ENCODE measurements around the gene TRAPPC6A. TPM values are rescaled to one million over a fixed set of nuclear protein-coding genes. Genes with fewer than 3 reads are reported as not detected.

The TRAPPC6A gene
- total RNA-seq, 1 experiment from 2014 or later: 26.9 TPM

- TF ChIP-seq REST (IDR thresholded peaks at IDR 0.05; ENCODE audit: low read depth): no peak
- no peak for TF ChIP-seq EZH2 (IDR thresholded peaks at IDR 0.05)
- TF ChIP-seq ELF1 (IDR thresholded peaks at IDR 0.05; ENCODE audit: borderline replicate concordance, low read depth): no peak
- no peak for TF ChIP-seq SIN3A (IDR thresholded peaks at IDR 0.05; ENCODE audit: low read depth)
Observed at GRCh38 chr19:45130888-45131615, 47.0 kb downstream of the TRAPPC6A start (continued).

GRCh38 chr19:45130236-45130635, 47.8 kb downstream of the TRAPPC6A start:
- H3K9me2 ChIP-seq (ENCODE audit: insufficient read depth): no peaks in the 10 kb centered on the region
- ATAC-seq: no peak
- CTCF ChIA-PET: interaction anchor here (1.5 kb wide), 1 partner anchor 14 kb away, joined by 4 read pairs; no protein-coding TSS in a partner anchor
- H3K4me3 ChIP-seq (replicated peaks in 1 of 2; ENCODE audit: low read depth in 1 of 2, low read length in 2 of 2): no peak overlapping the region
- no peak for DNase-seq (ENCODE audit: low read depth, low spot score)
- H3K36me3 ChIP-seq (ENCODE audit: control insufficient read depth in 1 of 2, insufficient read depth in 2 of 2, low read length in 2 of 2): no peaks in the 10 kb centered on the region
- POLR2A ChIA-PET: no interaction called here
- no peak overlapping the region for H2AFZ ChIP-seq (ENCODE audit: low read depth, low read length, poor library complexity, severe bottlenecking)
- intact Hi-C loops (cut with micrococcal nuclease): no loop called here
- H3K27me3 ChIP-seq (ENCODE audit: insufficient read depth, low read length): no peaks in the 10 kb centered on the region
- no peaks in the 10 kb centered on the region for H4K20me1 ChIP-seq (ENCODE audit: insufficient read depth)
- peak overlapping the region; percentile 40; the same call in 1 of the 2 replicates for H3K4me2 ChIP-seq (ENCODE audit: low read length)
- no peak overlapping the region for H3K27ac ChIP-seq (ENCODE audit: low read depth, low read length)
- peaks cover 57% of the 10 kb centered on the region for H3K79me2 ChIP-seq (ENCODE audit: insufficient read depth, low read length)
- peaks cover 12 to 23% of the 10 kb centered on the region in 2 experiments; a peak in 3 of 4 replicates for H3K4me1 ChIP-seq (ENCODE audit: control insufficient read depth in 1 of 2, insufficient read depth in 2 of 2, low read length in 2 of 2)
- no TSS peak for BruUV-seq (replicated peaks)
- RAD21 ChIA-PET (ENCODE audit: low non-redundant PET in 1 of 2, low total read pairs in 2 of 2, uncharacterized antibody in 2 of 2, unreplicated experiment in 2 of 2): no interaction called here
- H3K9me3 ChIP-seq (ENCODE audit: control insufficient read depth in 1 of 2, insufficient read depth in 1 of 2, low read depth in 1 of 2, low read length in 2 of 2): no peaks in the 10 kb centered on the region
- H3K9ac ChIP-seq (ENCODE audit: low read length): no peak overlapping the region
- no peak for TF ChIP-seq FOSL1 (IDR thresholded peaks at IDR 0.05; ENCODE audit: low read depth)
- TF ChIP-seq ZNF274 (IDR thresholded peaks at IDR 0.05; ENCODE audit: low read depth, low read length): no peak
- no peak for TF ChIP-seq YY1 (IDR thresholded peaks at IDR 0.05; ENCODE audit: extremely low read depth, insufficient replicate concordance, low read depth, low read length)
- TF ChIP-seq ATF3 (IDR thresholded peaks at IDR 0.05): no peak
- no peak for TF ChIP-seq ZBTB33 (IDR thresholded peaks at IDR 0.05; ENCODE audit: extremely low read depth, insufficient replicate concordance, low read length)
- no peak for TF ChIP-seq EZH2 (IDR thresholded peaks at IDR 0.05)
- no peak for TF ChIP-seq CBX3 (IDR thresholded peaks at IDR 0.05; ENCODE audit: low read depth)
- TF ChIP-seq CEBPB (IDR thresholded peaks at IDR 0.05; ENCODE audit: low read depth): no peak
- TF ChIP-seq SRF (IDR thresholded peaks at IDR 0.05; ENCODE audit: low read depth): no peak
- no peak for TF ChIP-seq EZH2phosphoT487 (IDR thresholded peaks at IDR 0.05; ENCODE audit: borderline replicate concordance)
- no peak for TF ChIP-seq CTCF (IDR thresholded peaks at IDR 0.05 in 2 of 3, conservative IDR thresholded peaks at IDR 0.05 in 1 of 3; ENCODE audit: borderline replicate concordance in 1 of 3, insufficient read depth in 1 of 3, low read depth in 2 of 3, low read length in 2 of 3)
- no peak for TF ChIP-seq ELF1 (IDR thresholded peaks at IDR 0.05; ENCODE audit: borderline replicate concordance, low read depth)
- no peak for TF ChIP-seq SP1 (IDR thresholded peaks at IDR 0.05; ENCODE audit: low read depth)
- TF ChIP-seq POLR2A (IDR thresholded peaks at IDR 0.05; ENCODE audit: borderline replicate concordance, extremely low read depth, insufficient read depth, insufficient read length): no peak
- no peak for TF ChIP-seq ZFX (IDR thresholded peaks at IDR 0.05)
- no peak for TF ChIP-seq JUND (IDR thresholded peaks at IDR 0.05)
